CD4-positive, alpha-beta T cell treated with Interleukin-17A for 1 hour (primary cell): ENCODE measurements around the gene KLF7.

Source experiments
- DNase-seq: peaks from one replicate; pipeline ENCODE4 v3.0.0-alpha.2; 2020

KLF7 gene

DNA sequence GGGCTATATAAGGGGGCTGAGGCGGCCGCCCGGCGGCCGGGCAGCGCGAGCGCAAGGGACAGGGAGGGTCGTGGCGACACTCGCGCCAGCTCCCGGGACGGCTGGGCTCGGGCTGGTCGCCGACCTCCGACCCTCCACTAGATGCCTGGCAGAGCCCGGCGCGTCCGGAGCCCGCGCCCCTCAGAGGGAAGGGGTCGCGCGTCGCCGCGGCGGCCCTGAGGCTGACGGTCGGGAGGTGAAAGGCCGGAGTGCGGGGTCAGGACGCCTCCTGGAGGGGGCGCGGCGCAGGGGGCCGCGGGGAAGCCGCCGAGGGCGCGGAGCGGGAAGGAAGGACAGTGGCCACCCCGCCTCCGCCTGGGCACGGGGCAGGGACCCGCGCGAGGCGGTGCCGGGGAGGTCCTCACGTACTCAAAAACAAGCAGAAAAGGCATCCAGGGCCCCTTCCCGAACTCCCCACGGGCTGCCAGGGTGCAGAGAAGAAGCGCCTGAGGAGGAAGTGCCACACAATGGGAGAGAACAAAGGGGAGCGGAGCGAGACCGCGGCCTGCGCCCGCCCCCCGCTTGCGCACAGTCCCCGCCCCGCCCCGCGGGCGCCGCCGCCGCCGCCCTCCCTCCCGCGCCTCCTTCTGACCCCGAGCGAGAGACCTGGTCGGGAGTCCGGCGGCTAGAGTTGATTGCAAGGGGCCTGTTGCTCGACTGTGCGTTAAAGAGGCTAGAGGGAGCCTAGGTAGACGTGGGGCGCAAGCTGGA is 776 bp upstream of the KLF7 start:
- peak; percentile 76 for DNase-seq

DNA sequence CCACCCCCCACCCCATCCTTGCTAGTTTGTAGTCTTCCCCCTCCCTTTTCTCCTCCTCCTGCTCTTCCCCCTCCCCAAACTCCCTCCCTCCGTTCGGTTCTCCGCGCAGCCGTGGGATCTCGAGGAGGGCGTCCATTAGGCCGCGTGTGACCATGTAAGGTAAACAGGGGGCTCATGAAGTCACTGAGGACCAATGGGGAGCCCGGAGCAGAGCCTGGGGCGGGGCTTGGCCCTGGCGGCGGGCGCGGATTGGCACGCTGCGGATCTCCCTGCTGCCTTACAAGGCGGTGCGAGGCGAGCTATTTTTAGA is 246 bp upstream of the KLF7 start:
- DNase-seq: peak; percentile 97

DNA sequence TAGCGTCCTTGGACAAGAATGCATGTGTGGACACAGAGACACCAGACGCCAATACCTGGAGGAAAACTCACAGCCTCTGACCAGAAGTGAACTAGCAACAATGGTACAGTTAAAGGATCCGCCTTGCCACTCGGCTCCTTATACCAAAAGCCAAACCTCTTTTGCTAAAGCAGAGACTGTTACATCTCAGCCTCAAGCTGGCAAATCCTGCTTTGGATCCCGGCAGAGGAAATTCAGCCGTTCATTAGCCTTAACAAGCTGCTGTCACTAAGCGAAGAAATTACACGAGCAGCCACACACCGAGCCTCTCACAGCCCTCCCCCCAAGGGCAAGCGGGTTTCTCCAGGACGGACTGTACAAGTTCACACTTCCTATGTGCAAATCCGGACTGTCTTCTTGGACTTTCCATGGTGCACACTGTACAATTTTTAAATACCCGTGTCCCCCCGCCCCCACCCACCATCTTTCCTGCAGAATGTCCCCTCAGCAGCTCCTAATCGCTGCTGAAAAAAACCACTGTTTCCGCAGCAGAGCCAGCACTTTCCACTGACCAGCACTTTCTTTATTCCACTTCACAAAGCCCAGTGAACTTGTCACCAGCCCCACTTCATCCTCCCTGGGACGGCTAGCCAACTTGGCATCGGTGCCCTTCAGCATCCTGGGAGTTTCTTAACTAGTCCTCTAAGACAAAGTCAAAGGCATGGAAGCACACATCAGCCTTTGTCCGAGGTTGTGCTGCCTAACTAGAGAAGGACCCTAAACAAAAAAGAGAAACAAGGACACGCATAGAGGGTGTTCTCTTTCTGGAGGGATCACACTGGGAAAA is 1.5 kb downstream of the KLF7 start:
- DNase-seq: peak; percentile 48

DNA sequence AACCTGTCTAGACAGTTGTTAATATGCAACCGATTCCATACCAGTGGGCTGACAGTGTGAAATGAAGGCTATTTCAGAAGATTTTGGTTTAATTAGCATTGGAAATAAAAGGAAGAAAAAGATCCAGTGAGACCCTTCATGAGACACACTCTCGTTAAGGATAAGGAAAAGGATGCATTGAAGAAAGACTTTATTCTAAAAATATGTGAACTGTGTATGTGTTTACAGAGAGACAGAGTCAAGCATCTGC is 2.1 kb downstream of the KLF7 start:
- DNase-seq: no peak

DNA sequence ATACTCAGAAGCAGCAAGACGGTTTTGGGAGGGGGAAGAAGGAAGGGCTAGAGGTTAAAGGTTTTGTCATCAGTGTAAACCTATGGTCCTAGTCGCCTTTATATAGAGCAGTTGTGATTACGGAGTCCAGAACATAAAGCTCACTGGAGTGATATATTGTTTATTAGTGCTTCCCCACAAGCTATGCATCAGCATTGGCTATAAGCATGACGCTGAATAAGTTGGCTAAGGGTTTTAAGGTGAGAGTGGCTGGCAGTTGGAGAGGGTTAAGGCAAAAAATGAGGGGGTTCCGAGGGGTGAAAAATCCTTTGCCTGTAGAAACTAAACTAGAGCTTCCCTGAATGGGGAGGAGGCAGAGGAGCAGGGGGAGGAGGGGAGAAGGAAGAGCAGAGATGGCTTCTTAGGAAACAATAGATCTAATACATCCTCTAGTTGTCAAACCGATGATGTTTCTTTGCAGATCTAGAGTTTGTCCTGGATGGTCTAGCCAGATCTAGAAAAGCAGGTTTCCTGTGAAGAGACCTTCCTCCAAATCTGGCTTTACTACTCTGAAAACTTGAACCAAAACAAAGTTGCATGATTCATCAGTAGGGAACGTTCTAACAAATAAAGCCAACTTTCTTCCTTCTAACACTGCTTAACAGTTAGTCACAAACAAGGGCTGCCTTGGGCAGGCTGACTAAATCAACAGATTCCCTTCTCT is 2.5 kb downstream of the KLF7 start:
- DNase-seq: peak; percentile 32

DNA sequence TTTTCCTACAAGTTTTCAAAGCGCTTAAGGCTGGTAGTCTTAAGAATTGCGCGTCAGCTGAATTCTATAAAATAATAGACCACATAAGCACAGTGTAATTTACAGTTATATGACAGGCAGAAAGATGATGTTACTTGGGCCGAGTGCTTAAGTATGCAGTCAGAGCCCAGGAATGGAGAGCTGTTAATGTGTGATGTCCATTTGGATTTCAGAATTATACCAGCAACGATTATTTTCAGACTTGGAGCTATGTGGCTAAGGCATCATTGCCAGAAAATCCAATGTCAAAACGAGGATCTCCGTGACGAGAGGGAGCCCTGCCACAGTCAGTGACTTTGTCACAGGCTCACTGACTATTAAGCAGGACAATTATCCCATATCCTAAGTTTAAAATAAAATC is 3.4 kb downstream of the KLF7 start:
- DNase-seq: no peak

DNA sequence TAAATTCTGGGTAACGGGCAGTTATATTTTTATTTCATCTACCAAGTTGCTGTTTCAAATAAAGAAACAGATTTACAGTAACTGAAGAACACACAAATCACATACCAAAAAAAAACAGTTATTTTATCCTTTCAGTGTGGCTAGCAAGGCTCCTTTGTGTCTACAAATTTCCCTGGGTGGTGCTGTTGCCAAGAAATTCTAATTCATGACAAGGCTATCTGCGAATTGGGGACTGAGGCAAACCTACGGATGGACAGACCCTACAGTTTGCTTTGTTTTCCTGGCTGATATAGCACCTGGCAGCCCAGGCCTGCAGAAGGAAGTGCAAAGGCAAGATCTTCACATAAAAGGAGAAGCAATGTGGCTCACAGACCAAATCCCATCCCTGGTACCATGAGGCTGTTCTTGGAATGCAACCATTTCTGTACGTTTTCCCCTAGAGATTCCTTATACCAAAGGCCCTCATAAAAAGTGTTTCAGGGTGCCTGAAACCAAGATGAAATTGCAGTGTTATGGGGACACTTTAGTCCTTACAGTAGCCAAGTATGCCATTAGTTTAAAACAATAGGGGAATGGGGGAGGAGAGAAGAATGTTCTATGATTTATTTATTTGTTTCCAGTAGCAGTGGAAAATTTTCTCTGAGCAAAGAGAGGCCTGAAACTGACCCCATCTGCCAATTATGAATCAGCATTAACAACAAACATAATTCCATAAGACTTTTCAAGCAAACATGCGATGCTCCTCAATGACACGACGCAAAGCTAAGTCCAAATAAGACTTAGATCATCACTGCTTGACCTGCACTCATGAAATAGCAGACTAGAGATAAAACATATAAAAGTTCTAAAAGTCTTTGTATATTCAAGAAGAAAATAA is 4.3 kb downstream of the KLF7 start:
- no peak for DNase-seq

DNA sequence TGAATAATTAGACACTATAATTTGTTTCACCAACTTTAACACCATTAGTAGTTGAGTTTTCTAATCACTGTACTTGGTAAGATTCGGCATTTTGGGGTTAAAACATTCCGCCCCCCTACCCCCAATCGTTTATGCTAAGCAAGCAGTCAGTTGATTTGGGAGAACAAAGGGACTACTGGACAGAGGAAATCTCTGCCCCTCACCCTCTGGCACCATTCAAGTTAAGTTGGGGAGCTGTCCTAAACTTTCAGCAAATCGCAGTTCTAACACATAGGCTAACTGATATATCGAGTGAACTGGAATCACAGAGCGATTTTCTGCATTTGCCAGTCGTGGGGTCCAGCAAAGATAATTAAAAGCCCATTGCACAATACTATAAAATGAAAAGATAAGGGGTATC is 5.6 kb downstream of the KLF7 start:
- no peak for DNase-seq

DNA sequence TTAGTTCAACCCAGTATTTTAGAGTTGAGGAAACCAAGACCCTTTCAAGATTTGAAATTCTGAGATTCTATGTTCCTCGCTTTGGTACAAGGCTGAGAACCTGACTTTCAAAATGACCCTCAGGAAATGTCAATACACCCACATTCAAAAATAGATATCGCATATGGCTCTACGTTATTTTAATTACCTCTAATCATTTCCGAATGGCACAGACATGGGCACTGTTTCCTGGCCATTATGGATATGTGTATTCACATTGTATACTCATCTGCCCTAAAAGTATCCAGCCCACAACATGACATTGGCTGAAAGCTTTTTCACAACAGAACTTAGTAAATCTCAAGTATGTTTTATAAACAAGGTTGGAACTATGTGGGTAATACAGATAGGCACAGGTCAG is 6.7 kb downstream of the KLF7 start:
- no peak for DNase-seq

DNA sequence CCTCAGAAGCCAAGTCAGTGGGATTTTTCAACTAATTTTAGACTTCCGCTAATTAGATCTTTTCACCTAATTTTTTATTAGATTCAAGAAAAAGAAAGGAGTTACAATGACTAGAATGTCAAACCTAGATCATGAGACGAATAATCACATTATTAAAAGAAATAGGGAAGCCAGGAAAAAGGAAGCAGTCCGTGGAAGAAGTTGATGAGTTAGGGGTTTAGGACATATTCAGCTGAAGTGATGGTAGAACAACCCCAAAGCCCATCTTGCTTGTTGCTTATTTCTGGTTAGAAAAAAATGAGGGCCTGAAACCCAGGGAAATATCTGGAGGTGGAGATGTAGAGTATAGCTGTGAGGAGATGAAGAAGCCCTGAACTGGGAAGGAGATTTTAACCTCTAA is 8.0 kb downstream of the KLF7 start:
- no peak for DNase-seq

DNA sequence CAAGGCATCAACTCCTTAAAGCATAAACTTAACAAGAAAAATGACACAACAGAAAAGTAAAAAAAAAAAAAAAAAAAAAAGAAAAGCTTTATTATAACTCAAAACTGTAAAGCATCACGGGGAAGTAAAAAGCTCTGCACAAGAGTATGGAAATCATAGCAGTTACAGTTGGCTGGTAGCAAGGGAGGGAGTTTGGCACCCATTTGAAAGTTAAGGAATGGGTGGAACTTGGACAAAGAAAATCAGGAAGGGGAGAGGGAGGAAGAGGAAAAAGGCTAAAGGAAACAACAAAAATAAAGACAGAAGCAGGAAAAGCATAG is 8.6 kb downstream of the KLF7 start:
- no peak for DNase-seq

DNA sequence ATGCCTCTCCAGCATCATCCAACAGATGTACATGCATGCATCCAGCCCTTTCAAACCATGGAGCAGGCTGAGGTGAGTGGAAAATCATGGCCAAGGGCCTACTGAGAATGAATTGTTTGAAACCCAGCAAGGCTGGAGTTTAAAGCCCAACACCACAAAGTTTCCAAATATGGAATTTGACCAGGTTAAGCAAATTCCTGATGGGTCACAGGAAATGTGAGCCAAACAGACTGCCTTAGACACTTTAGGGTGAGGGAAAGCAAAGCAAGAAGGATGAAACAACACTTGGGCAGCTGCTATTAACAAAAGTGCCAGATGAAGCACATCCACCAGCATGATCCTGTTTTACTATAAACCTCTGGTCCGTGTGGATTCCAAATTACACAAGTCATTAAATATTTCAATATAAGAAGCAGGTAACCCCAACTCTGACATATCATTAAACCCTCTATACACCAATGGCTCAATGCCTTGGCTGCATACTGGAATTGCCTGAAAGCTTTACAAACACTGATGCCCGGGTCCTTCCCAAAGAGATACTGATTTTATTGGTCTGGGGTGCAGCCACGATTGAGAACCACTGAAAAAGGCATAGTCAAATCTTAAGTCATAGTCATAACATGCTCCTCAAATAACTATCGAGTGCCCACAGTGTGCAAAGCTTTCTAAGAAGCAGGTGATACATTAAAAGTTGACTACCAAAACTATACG is 9.1 kb downstream of the KLF7 start:
- DNase-seq: no peak

DNA sequence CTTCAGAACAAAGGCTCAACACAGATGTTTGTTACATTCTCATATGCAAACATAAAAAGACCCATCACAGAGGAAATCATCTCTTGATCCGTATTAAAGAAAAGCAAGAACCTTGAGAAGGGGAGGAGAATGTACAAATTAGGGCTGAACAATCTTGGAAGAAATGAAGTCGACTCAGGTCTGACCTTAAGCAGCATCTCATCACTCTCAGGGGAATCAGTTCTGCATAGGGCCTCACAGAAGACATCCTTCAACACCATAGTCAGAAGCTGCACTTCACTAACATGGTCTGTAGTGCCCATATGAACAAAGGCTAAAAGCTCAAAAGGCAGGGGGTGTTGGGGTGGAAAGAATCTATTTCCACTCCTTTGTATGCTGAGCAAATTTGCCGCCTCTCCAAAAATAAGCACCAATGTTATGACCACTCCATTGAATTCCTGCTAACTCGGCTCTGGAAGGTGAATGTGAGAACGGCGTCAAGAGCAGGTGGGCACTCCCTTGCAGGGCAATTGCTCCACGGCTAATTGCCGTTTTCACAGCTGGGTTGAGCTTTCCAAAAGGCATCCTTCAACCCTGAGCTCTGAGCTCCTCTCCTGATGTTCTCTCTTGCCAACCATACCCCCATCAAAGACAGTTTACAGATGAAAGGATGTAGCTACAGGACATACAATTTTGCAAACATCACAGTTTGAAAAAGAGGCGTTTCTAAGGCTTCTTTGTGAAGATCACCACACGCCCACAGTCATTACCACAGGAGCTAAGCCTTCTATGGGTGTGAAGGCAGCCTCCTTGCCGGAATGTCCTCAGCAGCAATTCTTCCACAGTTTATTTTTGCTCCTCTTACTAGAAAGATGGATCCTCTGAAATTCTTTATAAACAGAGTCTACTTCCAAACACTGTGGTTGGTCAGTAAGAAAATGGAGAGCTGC is 10.0 kb downstream of the KLF7 start:
- no peak for DNase-seq

DNA sequence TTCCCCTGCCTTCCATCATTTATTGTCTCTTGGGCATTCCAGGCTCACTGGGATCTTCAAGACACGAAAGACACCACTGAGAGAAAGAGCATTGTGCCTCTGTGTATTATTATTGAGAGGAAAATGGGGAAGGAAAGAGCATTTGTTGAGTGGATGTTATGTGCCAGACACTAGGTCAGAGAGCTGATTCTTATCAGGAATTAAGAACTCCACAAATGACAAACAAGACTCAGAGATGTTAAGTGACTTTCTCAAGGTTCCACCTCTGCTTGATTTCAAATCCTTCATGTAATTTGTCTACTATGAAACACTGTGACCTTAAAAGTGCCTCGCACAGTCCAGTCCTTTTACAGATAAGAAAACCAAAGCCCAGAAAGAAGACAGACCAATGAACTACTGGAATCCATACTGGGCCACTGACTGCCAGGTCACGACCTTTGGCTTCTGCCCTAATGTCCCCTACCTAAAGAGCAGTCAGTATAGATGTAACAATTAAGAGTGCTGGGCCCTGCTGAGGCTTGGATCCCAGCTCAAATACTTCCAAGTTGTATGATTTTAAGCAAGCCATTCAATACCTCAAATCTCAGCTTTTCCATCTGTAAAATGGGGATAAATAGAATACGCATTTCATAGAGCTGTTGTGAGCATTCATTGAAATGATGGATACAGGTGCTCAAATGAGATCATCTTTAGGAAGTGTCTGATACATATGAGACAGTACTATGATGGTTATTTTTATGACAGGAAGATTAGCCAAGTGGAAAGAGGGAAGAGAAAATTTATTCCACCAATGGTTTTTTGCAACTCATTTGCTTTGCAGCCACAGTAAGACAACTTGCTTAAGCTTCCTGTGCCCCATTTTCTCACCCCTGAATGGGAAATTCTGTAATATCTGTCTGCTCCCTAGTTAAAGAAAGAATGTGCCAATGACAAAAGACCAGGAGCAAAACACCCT is 10.9 kb downstream of the KLF7 start:
- DNase-seq: no peak

DNA sequence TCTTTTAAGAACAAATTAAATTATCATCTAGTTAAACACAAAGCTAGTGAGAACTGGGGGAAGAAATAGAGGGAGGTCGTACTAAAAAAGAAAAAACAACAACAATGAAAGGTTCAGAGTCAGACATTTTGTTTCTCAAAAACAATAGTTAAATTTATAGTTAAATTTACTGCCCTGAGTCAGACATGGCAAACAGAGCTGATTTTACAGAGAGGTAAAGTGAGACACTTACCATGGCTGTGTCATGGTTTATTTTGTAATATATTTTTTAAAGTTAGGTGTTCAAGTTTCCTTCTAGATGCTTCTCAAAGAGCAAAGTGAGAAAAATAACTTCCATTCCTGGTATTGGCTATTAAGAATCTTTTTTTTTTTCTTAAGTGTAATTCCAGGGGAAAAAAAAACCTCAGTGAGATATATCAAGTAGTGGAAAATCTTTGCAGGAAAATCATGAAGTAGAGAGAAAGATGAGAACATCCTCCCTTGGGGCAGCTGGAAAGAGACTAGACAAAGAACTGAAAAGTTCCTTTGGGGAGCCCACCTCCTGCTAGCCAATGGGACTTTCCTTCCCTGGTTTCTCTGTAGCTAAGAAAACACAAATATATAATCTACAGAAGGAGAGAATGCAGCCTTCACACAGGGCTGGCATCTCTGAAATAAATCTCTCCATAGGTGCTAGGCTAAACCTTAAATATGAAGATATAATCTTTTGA is 12.3 kb downstream of the KLF7 start:
- DNase-seq: no peak

DNA sequence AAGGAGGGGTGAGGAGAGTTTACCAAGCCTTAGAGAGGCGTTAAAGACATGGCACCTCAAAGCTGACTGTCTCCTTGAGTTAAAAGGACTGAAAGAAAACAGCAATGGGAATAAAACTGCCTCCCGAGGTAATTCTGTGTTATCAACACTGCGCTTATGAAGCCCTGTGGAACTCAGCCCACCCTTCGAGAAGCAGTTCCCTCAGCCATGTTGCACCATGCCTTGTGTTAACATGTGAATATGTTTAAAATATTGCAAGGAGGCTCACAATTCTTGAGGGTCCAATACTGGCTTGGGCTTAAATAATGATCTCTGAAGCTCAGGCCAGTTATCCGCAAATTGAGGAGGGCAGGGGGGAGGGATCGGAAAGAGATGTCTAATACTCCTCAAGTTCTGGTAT is 14.7 kb downstream of the KLF7 start:
- no peak for DNase-seq

DNA sequence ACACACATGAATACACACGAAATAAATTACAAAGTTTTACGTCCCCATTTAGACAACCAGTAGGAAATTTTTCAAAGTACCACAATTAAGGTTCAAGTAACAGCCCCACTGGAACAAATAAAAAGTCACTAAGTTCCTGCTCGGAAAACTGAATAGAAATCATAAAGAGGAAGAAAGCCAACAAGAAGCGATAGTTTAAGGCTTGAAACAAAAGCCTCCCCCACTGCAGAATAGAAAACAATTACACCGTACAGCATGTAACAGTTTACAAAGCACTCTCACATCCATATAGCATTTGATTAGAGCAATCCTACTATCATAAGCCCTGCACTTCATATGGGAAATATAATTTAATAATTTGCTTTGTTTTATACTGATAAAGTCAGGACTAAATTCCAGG is 15.5 kb downstream of the KLF7 start:
- no peak for DNase-seq

DNA sequence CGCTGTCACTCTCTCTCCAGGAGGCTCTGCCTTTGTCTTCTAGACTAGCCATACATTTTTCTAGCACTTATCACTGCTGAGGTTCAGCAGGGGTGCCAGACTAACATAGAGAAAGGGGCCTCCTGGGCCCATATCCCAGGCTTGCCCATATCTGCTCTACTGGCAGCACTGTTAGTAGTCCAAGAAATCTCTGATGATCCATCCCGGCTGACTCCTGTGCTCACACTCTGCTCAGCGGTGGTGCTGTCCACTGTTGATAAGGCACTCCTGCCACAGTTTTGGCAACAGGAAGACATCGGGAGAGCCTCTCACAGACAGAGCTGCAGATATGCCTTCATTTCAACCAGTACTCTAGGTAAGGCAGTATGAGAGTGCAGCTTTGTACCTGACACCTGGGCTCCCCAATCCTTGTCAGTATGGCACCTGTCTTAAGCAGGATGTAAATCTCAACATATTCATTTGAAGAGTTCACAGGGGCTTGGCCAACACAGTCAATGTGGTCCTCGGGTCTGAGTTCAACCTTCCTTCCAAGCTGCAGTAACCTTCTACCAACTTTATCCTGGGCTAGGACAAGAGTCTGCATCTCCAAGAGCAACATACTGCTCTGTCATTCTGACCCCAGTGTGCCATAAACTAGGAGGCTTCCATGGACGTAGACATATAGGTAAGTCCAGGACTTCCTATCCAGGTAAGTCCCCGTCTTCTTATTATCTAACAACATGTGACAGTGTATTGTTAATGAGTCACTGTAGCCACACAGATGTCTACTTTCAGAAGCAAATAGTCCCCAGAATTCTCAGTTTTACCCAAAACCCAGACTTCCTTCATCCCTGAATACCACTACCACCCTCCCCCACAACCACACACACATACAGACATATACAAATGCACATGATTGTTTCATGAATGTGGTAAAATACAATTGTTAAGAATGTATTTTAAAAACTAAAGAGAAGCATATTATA is 16.2 kb downstream of the KLF7 start:
- DNase-seq: no peak

DNA sequence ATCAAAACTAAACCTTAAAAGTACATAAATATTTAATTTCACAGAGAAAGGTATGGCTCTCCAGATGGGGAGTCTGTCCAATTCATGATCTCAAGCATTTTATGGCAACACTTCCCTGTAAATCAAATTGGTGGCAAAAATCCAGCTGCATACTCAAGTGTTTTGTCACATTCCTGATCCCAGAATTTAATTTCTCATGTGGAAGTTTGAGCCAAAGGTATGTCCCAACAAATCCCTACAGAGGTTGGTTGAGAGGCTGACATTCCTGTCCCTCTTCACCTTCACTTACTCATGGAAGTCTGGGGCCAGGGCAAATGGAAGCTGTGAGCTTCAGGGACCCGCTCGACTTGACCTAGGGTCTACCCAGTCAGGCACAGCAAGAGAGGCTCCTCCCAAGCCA is 17.7 kb downstream of the KLF7 start:
- DNase-seq: no peak
